D341Med (cell line): ENCODE measurements around the gene NKAIN2.
"Not testable (repeated sequence)": the region's sequence is repeated elsewhere in the genome, so short reads cannot be mapped to it uniquely, and the experiment has no call there.

Experiments
- DNase-seq: peaks from one replicate; pipeline ENCODE4 v3.0.0; 2012; ENCODE audit warnings: low spot score

The NKAIN2 gene

DNA sequence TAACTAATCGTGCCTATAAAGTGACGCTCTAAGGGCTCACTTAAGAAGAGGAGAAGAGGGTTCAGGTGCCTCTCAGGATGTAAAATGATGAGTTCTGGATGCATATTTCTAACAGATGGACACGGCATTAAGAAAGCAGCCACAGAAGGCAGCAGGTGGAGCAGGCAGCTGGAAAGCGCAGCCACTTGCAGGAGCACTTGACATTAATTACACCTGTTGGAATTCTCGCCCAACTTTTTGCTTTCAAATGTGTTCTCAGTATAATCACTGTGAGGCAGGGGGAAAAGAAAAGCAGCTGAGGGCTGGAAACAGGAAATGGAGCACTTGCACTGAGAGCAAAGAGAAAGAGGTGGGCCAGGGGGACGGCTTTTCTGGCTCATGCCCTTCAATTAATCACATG is 164.2 kb downstream of the NKAIN2 start:
- no peak for DNase-seq

DNA sequence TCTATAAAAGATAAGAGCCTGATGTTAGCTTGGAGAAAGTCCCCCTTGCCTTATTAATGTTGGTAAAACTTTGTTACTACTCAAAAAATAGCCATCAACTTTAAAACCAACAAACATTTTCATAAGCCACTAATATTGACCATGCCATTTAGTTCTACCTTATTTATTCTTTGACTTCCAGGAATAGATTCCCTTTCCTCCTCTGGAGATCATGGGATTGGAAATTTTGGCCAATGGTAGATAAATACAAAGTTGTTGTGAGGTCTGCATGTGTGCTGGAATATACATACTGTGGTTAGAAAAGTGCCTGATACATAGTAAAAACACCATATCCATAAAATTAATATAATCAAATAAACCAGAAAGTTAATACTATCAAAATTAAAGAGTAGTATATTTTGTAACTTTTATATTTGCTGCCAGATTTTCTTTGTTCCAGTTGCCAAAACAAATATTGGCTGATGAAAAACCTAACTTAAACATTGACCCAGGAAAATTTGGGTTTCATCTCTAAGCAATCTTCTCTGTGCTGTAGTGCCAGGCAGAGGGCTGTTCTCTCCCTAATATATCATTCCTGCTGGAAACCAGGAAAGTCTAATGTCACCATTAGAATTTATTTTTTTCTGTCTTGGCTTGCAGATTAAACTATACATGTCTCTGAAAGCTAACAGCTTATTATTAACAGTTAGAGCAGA is 169.1 kb downstream of the NKAIN2 start:
- no peak for DNase-seq

DNA sequence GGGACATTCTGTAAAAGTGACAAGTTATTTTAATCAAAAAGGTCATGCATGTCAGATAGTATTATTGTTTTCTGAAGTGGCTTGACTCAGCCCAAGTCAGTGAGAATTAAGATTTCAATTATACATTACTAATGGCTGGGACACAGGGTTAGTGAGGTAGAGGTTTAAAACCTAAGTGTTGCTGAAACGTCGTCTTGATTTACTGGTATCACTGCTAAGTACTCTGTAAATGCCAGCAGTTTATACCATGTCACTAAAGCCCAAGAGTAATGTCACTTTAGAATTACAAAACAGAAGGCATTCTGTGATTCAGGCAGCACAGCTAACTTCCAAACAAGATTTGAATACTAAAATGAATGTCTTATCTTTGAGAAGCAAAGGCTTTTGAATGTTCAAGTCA is 176.6 kb downstream of the NKAIN2 start:
- no peak for DNase-seq

DNA sequence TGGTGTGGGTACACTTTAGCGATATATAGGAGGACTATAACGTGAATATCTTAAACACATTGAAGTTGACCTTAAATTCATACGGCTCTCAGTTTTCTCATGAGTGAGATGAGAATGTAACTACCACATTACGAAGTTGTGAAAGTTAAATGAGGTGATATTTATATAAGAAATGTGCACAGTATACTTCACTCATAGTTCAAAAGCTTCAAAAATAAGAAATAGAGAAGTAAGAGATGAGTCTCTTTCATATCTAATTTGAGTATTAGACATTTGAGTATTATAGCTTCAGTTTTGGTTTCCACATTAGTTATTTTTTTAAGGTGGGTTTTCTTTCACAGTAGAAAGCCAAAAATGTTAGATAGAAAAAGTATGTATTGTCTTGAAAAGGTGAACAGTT is 183.3 kb downstream of the NKAIN2 start:
- DNase-seq = no peak

DNA sequence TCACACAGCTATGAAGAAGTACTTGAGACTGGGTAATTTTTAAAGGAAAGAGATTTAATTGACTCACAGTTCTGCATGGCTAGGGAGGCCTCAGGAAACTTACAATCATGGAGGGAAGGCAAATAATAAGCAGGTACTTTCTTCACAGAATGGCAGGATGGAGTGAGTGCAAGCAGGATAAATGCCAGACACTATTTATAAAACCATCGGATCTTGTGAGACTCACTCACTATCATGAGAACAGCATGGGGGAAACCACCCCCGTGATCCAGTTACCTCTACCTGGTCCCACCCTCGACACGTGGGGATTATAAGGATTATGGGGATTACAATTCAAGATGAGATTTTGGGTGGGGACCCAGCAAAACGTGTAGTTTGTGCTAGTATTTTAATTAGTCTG is 186.3 kb downstream of the NKAIN2 start:
- DNase-seq = not testable (repeated sequence)

DNA sequence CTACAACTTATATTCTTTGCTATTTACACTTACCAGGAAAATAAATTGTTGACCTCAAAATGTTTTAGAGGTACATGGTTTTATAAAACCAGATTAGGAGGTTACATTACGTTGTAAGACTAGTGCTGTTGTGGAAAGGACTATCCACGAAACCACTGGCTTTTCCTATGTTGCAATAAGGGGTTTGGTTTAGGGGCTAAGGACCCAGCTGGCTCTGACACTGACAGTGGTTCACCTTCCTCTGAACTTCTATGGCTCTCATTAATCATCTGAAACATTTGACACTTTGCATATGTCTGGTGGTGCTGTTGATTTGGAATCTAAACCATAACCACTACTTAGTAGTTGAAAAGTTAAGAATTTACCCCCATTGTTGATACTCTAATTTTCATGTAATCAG is 186.7 kb downstream of the NKAIN2 start:
- DNase-seq = no peak

DNA sequence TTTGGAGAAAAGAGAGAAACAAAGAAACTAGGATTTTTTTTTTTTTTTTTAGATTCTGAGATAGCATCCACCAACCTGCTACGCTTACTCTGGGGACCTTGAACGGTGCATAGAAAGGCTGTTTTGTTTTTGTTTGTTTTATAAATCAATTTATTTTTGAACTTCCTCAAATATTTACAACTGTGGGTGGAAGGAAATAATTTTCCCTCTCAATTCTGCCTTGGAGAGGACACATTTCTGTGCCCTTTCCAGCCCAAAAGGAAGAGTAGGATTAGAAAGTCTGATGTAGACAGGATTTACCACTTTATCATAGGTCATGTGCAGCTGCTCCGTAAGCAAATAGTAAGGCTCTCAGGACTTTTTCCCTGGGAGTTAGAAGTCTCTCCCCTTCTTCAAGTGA is 190.5 kb downstream of the NKAIN2 start:
- DNase-seq = no peak

DNA sequence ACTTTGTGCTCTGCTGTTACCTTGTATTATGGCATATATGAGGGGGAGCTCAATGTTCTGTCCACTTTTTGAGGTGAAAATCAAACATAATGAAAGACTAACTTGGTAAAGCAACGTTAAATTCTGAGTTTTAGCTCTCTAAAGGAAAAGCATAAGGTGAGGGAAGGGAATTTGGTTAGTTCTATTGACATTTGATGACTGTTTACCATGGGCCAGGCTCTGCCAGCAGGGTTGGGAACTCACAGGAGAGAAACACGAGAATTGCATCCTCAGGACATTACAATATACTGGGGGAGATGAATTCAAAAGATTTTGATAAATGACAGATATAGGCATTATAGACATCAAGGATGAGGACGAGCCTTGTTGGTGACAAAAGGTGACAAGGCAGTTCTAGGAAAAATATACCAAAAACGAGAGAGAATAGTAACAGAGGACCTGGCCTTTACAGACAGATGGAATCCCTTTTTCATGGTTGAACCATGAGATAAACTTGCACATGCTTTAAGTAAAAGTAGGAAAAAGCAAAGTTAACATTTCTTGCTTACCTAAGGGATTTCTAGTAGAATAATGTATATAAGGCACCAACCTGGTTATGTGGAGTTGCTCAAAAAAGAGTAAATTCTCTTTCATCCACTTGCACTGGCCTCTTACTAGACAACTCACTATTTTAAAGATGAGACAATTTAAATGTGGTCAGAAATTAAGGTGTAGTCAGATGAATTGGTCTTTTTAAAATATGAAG is 191.4 kb downstream of the NKAIN2 start:
- no peak for DNase-seq

DNA sequence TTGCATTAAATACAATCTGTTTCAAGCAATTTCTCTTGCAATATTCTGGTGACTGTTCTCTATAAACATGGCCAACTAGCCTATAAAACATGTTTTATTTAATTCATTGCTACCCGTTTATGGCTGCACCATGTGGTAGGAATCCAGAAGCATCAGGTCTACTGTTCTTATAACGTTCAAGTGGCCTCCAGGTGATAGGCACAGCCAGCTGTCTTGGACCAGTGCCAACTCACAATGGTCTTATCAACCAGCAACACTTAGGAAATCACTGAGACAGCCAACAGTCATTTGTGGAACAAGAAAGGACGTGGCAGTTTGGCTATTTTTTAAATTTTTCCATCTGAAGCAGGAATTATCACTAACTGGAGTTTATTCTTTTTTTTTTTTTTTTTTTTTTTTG is 193.6 kb downstream of the NKAIN2 start:
- no peak for DNase-seq

DNA sequence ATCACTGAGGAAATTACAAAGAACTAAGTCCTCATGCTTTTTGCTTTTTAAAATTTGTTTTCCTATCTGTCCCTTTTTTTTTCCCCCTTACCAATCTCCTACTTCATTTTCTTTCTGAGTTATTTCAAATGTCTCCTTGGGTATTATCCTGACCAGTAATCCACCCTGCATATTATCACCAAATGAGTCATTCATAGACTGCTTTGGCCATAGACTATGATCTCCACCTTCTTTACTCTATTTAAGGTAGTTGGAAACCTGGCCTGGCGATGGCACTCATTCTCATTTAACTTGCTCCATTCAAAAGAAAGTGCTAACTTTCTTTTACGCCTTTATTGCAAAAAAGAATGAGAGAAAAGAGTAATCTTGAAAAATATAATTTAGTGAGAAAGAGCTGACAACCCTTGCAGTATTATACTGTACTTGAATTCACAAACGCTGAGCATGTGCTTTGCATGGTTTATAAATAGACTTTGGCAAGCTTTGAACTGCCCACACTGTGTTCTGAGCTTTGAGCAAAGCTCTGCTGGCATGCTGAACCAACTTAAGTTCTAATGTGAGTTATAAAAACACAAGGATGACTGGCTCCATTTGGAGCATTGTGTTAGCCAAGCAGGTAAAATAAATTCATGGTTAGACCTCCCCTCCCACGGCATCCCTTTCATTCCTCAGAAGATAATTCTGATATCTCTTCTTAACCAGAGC is 198.9 kb downstream of the NKAIN2 start:
- DNase-seq = no peak

DNA sequence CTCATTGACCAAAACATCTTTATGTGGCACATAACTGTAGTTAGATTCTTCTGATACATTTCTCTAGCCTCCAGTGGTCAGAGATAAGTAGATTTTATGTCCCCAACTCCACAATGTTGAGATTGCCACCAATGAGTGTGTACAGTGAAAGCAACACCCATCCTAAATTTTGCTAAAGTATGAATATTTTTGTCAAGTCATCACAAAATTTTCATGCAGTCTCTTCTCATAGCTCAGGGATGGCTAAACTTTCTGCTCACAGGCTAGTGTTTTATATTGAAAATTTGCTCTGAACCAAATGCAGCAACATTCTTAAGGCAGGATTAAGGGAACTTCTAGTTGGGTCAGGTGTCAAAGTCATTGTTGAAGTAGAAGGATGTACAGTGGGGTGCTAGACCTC is 203.6 kb downstream of the NKAIN2 start:
- DNase-seq = no peak

DNA sequence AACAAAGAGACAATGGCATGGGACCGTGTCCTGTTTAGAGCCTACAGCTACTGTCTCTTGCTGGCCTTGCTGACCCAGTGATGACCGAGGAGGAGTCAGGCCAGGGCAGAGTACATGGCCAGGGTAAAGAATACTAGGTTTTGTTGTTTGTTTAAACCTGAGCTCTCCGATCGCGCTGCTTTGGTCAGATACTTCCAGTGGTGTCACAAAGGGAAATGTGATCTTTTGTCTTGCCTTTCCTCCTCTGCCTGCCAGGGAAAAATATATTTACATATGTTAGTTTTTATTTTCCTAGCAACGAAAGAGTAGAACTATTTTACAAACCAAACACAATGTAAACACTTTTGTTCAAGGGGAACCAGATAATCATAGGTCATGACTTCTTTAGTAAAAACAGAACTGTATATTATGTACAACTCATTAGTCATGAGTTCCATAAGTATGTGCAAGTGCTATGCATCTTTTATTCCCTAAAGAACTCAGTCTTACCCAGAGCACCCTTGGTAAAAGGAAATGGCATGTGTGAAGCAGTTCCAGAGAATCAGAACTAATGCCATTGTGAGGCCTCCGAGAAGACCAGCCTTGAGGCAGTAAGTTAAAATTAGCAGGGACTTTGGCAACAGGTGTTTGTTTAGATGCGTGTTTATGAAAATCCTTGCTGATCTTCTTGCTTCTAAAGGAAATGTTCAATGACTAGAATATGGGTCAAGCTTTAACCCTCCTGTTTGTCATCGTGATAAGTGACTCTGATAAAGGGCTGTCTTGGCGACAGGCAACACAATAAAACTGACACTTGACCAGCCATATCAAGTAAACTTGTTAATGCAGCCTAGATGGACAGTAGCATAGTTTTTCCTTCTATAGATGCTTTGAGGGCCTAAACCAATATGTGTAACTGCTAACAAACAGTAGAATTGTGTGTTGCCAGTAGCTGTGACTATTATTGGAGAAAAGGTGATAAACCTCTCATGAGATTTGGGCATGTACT is 204.6 kb downstream of the NKAIN2 start:
- DNase-seq = no peak

DNA sequence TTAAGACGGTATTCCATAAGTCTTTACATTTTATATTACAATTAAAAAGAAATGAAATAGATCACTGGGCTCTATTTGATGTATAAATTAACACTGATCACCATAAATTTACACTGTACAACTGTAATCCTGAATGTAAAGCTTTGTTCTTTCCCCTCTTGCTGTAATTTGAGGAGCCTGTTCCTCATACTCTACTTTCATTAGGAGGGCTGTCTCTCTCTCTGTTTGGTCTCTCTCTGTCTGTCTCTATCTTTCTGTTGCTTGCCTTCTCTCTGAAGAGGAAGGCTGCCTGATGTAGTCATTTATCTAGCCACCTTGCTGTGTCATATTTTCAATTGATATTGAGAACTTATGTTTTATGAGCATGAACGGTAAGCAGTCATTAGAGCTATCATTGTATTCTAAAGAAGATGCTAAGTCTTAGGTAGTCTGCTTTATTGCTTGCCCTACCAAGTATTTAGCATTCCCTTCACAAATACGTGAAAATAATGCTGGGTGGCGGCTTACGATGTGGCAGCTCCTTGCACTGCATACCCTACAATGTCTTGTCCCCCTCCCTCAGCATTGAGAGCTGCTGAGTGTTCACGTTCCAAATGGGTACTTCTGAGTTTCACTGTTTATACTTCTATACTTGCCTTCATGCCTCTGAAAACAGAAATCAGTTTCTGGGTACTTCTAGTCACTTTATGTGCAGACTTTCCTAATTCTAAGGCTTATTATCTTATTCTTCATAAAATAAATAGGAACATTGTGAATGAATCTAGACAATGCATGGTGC is 205.5 kb downstream of the NKAIN2 start:
- DNase-seq = no peak

DNA sequence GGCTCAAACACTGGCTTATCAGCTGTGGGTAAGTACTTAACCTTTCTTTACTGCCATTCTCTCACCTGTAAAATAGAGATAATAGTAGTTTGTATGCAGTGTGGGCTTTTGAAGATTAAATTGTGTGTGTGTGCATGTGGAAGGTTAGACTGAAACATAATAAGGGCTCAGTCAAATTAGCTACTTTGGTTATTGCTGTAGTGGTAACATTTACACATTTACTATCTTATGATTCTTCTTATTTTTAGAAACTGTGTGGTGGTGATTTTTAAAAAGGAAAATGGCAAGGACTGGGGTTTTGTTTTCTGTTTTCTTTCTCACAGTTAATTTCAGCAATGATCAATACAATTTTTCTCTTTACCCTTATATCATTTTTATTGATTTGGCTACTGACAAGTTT is 206.9 kb downstream of the NKAIN2 start:
- no peak for DNase-seq

DNA sequence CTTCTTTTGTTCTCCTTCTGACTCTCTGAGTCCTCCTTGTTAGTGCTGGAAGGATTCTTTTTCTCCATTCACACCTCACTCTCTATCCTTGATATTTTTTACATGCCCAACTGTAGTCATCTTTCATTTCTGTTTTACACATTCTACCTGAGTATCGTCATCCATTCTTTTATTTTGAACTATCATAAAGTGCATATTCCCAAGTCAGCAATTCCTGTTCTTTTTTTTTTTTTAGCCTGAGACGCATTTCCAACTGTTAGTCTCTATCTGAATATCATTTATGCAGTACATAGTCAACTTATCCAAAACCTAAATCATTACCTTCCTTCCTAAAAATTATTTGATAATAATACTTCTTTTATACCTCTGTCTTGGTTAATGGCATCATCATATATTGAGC is 207.5 kb downstream of the NKAIN2 start:
- no peak for DNase-seq

DNA sequence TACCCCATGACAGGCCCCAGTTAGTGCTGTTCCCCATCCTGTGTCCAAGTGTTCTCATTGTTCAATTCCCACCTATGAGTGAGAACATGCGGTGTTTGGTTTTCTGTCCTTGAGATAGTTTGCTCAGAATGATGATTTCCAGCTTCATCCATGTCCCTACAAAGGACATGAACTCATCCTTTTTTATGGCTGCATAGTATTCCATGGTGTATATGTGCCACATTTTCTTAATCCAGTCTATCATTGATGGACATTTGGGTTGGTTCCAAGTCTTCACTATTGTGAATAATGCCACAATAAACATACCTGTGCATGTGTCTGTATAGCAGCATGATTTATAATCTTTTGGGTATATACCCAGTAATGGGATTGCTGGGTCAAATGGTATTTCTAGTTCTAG is 218.4 kb downstream of the NKAIN2 start:
- not testable (repeated sequence) for DNase-seq

DNA sequence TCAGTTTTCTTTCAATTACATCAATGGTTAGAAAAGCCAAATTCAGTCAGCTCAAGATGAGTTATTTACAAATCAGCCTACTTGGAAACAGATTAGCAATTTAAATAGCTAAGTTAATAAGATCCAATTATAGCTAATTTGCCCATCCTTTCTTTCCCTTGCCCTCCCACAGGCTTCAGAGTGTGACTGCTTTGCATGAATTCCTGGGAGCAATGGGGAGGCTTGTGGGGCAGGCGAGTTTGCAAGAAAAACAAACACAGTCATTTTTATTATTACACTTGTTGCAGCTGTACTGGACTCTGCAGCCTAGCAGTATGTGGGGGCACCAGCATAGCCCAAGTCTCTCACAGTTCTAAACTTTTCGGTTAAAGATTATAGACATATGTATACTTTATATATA is 219.0 kb downstream of the NKAIN2 start:
- DNase-seq = no peak

DNA sequence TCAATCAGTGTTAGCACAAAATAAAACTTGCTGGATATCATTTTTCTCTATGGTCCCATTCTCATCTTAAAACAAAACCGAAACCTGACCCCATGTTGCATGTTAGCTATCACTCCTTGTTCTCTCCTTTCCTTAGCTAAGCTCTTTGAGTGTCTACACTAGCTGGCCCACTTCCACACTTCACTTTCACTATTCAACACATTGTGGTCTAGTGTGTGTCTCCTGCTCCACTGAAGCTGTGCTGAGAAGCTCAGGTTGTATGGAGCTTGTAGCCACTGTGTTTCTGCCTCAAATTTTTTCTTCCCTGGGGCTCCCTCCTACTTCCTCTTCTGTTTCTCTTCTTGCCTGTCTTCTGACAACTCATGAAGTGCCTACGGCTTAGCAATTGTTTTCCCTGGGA is 223.0 kb downstream of the NKAIN2 start:
- no peak for DNase-seq

DNA sequence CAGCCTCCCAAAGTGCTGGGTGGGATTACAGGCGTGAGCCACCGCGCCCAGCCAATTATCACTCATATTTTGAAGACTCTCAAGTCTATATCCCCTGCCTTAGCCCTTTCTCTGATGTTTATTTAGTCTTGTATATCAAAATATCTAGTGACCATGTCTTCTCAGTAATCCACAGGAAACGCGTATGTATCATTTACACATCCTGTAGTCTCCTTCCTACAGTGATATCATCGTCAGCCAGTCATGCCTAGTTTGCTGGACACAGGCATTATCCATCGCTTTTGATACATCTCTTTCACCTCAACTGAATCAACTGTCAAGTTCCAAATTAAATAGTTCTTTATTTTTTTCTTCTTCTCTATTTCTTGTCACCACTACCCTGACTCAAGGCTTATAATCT is 223.7 kb downstream of the NKAIN2 start:
- DNase-seq = no peak

DNA sequence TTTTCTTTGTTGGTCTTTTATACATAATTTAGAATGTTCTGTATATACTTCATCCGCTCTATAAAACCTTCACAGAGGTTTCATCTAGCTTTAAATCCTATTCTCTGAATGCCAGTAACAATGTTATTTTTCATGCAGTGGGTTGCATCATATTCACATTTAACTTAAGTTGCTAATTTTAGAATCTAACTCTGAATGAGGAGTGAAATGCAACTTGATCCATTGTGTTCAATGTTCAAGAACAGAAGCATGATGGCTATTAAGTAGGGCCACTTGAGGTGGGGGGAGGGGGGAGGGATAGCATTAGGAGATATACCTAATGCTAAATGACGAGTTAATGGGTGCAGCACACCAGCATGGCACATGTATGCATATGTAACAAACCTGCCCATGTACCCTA is 224.5 kb downstream of the NKAIN2 start:
- DNase-seq = no peak

DNA sequence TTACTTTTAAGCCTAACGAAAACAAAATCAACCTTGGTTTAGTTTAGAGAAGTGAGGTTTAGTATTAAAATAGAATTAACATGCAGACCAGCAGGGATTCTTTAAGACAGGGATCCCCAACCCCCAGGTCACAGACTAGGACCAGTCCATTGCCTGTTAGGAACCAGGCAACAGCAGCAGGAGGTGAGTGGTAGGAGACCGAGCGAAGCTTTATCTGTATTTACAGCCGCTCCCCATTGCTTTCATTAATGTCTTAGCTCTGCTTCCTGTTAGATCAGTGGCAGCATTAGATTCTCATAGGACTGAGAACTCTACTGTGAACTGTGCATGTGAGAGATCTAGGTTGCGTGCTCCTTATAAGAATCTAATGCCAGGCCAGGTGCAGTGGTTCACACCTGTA is 225.9 kb downstream of the NKAIN2 start:
- no peak for DNase-seq
